ENCODE measurements around the gene KRTAP5-3.

- TF ChIP-seq HOXA7 (CRISPR knock-in tag; IDR thresholded peaks at IDR 0.05; ENCODE audit: borderline replicate concordance) (no peak), PRDM1 (tag by site-specific recombination; IDR thresholded peaks at IDR 0.05) (no peak)
These were observed 32.8 kb upstream of the KRTAP5-3 start for GRCh38 chr11:1641096-1641495.

Data from HEK293 (cell line).